Spleen (tissue), 11 donors: ENCODE data around the gene ACRBP. TPM values are rescaled to one million over a fixed set of nuclear protein-coding genes. Genes with fewer than 3 reads are reported as not detected.

ENCODE experiments used
- DNase-seq: peaks from one replicate; pipeline ENCODE4 v3.0.0-alpha.2; 2020
- H3K27ac ChIP-seq, 8 donors: fragments of 200-600 bp; sonication (generic) in 7 of 8; 1 replicate in 4 of 8; 2 replicates in 4 of 8; pipeline versions ENCODE4 v1.5.0 to v1.8.0; 2016 to 2021; ENCODE audit warnings: inconsistent platforms in 4 of 8, mild to moderate bottlenecking in 4 of 8, moderate library complexity in 1 of 8
- H3K27me3 ChIP-seq, 7 donors: fragments of 200-600 bp; sonication (generic) in 6 of 7; replicated peaks in 1 of 7; 1 replicate in 4 of 7; 2 replicates in 3 of 7; pipeline versions ENCODE4 v1.5.0 to v1.8.0; 2016 to 2021; ENCODE audit warnings: inconsistent platforms in 3 of 7, mild to moderate bottlenecking in 1 of 7
- H3K36me3 ChIP-seq, 6 donors: fragments of 200-600 bp; sonication (generic) in 5 of 6; 1 replicate in 4 of 6; 2 replicates in 2 of 6; pipeline versions ENCODE4 v1.5.0 to v1.8.0; 2016 to 2021; ENCODE audit warnings: inconsistent platforms in 2 of 6
- H3K4me1 ChIP-seq, 6 donors: fragments of 200-600 bp; sonication (generic) in 5 of 6; 1 replicate in 3 of 6; 2 replicates in 3 of 6; pipeline versions ENCODE4 v1.5.0 to v1.8.0; 2016 to 2021; ENCODE audit warnings: inconsistent platforms in 3 of 6
- H3K4me3 ChIP-seq, 8 donors: fragments of 200-600 bp; sonication (generic) in 7 of 8; 1 replicate in 4 of 8; 2 replicates in 4 of 8; pipeline versions ENCODE4 v1.5.0 to v1.8.0; 2016 to 2021; ENCODE audit warnings: inconsistent platforms in 4 of 8, mild to moderate bottlenecking in 4 of 8, moderate library complexity in 2 of 8
- H3K9me3 ChIP-seq, 8 donors: fragments of 200-600 bp; sonication (generic) in 7 of 8; 1 replicate in 4 of 8; 2 replicates in 4 of 8; pipeline versions ENCODE4 v1.5.0 to v1.8.0; 2016 to 2021; ENCODE audit warnings: inconsistent platforms in 4 of 8
- POLR2A ChIP-seq, 3 donors: fragments of 450-650 bp; IDR thresholded peaks; one replicate each; pipeline ENCODE4 v1.5.1; 2017; ENCODE audit warnings: antibody characterized with exemption in 3 of 3, mild to moderate bottlenecking in 1 of 3
- POLR2AphosphoS5 ChIP-seq, 3 donors: sonication (generic); formaldehyde crosslinking; IDR thresholded peaks; one replicate each; pipeline ENCODE4 v1.5.1; 2017; ENCODE audit warnings: antibody characterized with exemption in 3 of 3
- WGBS, 5 donors: extraction: QIAGEN DNeasy Blood & Tissue Kit in 3 of 5; methylation state at CpG; one replicate each; pipeline versions ENCODE4 v1.1.5 to v1.1.7; 2013 to 2018; 5-methylcytosine and 5-hydroxymethylcytosine counted together
- intact Hi-C: fragments of 100-400 bp; cut with DNase I; formaldehyde crosslinking; loops from one replicate; pipeline ENCODE4 v1.15.0; 2023; ENCODE audit warnings: low total_unique reads
- polyA plus RNA-seq, 3 donors: library from polyadenylated mRNA; stranded (reverse); fragments of 200-250 nt; gene quantifications; one replicate each; pipeline ENCODE4 v1.2.1, GENCODE V29; 2013
- total RNA-seq, 7 donors: library from RNA; depleted of rRNA in 3 of 7; stranded (reverse); fragments of >200 nt in 3 of 7; fragmentation: NEBNext Ultra II Directional in 4 of 7; extraction: Animal tissue kit (Norgen Biotek cat#: 25700) in 4 of 7; gene quantifications; one replicate each; pipeline versions ENCODE4 v1.1.0 to v1.2.1, GENCODE V29; 2016 to 2021
- TF ChIP-seq, protein P1 (sequence below), 11 experiments: fragments of 200-600 bp in 7 of 11; fragments of 450-650 bp in 4 of 11; sonication (generic) in 4 of 11; IDR thresholded peaks in 8 of 11; conservative IDR thresholded peaks in 3 of 11; 1 replicate in 7 of 11; 2 replicates in 4 of 11; pipeline versions ENCODE4 v1.4.0 to v1.8.0; 2016 to 2021; ENCODE audit warnings: antibody characterized with exemption in 11 of 11, inconsistent platforms in 4 of 11, mild to moderate bottlenecking in 1 of 11
- donor health status: healthy with polysubstance abuse.
- donor health status: DM: no; HTN: no; CAD: no; lungs with moderate emphysema.
- donor health status: DM: no; HTN: no; CAD: no.
- donor health status: Bipolar disorder and iron deficiency.
- donor health status: healthy.
- donor health status: DM: no; HTN: no; CAD: no.
- donor health status: DM: yes; HTN: yes; CAD: no.

ACRBP gene
- total and polyA plus RNA-seq, 10 donors: 7.2 to 41.7 (median 13.6) TPM

DNA sequence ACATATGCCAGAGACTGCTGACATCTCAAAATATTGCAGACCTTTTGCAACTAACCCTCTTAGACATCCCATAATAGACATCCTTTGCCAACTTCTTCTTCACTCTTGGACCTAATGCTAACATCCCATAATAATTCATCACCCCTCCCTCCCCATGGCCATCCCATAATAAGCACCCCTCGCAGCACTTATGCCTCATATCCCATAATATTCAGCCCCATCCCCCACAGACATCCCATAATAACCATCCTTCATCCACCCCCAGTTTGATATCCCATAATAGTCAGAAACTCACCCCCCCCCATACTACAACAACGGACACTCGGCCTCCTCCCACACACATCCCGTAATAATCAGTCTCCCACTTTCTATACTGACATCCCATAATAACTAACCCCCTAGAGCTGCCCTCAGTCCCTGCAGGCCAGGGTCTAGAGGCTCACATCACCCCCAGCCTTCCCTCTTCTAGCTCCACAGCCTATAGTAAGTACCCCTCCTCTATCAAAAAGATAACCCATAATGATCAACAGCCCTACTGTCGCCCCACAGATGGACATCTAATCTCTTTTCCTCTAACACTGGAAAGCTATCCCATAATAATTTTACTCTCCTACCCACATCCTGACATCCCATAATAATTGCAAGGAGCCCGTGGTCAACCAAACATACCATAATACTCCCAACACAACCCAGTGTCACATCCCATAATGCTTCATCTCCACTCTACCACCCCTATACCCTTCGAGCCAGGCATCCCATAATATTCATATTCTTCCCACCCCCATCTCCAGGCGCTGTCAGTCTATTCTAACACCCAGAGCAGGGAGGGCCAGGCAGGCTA lies 39.3 kb downstream of the ACRBP start:
- Histone ChIP-seq H3K4me1 (peaks cover 37 to 73% (median 51%) of the 10 kb centered on the region in 6 donors), H3K9me3 (no peaks in the 10 kb centered on the region), H3K27me3 (no peaks in the 10 kb centered on the region), H3K4me3 (peak overlapping the region in 1 of 8 donors; percentile 96), H3K27ac (peak overlapping the region; percentile 41 to 99 (median 88)), H3K36me3 (peaks cover 0 to 20% (median 0%) of the 10 kb centered on the region in 6 donors)
- DNase-seq: no peak
- 3 to 9% (median 4%) methylated on average over 8 of the region's 8 CpGs for WGBS, 5 donors
- TF ChIP-seq POLR2AphosphoS5 (IDR thresholded peaks at IDR 0.05) (peak in 1 of 3 donors; percentile 8), POLR2A (IDR thresholded peaks at IDR 0.05) (no peak)
- TF ChIP-seq, protein P1, sequence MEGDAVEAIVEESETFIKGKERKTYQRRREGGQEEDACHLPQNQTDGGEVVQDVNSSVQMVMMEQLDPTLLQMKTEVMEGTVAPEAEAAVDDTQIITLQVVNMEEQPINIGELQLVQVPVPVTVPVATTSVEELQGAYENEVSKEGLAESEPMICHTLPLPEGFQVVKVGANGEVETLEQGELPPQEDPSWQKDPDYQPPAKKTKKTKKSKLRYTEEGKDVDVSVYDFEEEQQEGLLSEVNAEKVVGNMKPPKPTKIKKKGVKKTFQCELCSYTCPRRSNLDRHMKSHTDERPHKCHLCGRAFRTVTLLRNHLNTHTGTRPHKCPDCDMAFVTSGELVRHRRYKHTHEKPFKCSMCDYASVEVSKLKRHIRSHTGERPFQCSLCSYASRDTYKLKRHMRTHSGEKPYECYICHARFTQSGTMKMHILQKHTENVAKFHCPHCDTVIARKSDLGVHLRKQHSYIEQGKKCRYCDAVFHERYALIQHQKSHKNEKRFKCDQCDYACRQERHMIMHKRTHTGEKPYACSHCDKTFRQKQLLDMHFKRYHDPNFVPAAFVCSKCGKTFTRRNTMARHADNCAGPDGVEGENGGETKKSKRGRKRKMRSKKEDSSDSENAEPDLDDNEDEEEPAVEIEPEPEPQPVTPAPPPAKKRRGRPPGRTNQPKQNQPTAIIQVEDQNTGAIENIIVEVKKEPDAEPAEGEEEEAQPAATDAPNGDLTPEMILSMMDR (IDR thresholded peaks at IDR 0.05 in 8 of 11, conservative IDR thresholded peaks at IDR 0.05 in 3 of 11): peak in 1 of 11 experiments; percentile 37
- intact Hi-C loops: no loop called here

DNA sequence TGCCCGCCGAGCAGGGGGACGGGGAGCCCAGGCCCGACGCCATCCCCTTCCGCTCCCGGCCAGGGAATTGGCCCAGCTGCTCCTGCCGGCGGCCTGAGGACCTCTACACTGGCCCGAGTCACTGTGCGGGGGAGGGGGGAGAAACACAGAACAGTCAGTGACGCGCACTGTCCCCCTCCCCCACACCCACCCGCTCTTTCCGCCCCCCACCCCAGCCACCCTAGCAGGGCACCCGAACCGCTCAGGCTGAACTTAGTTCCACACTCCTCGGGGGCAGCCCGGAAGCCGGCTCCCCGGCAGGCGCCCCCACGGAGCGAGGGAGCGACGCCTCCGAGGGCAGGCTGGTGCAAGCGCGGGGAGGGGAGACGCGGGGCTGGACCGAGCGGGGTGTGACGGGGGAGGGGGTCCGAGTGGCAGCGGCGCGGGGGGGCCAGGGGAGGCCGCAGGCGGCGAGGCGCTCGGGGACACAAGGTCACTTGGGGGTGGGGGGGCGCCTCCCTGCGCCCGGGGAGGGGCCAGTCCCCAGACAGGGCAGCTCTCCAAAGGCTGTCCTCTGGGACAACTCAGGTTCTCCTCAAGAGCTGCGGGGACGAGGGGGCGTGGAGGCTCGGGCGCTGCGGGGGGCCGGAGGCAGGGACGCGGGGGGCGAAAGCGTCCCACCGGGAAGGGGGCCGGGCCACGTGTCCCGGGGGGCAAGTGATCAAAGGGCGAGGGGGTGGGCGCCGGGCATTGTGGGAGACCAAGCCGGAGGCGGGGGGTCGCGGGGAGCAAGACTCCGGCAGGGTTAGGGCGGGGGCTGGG lies 40.7 kb downstream of the ACRBP start:
- peaks cover 31 to 73% (median 48%) of the 10 kb centered on the region in 6 donors for H3K4me1 ChIP-seq
- intact Hi-C loops: no loop called here
- H3K27me3 ChIP-seq: no peaks in the 10 kb centered on the region
- H3K27ac ChIP-seq: peak overlapping the region; percentile 91 to 99 (median 97)
- 1 to 4% (median 1%) methylated on average over 10 to 70 of the region's 70 CpGs for WGBS, 5 donors
- H3K4me3 ChIP-seq: peak overlapping the region; percentile 70 to 97 (median 86)
- peaks cover 0 to 34% (median 11%) of the 10 kb centered on the region in 6 donors for H3K36me3 ChIP-seq
- DNase-seq: peak; percentile 94
- H3K9me3 ChIP-seq: no peaks in the 10 kb centered on the region
- no peak for TF ChIP-seq POLR2A (IDR thresholded peaks at IDR 0.05)
- TF ChIP-seq, protein P1 (IDR thresholded peaks at IDR 0.05 in 8 of 11, conservative IDR thresholded peaks at IDR 0.05 in 3 of 11): peak in 1 of 11 experiments; percentile 21
- TF ChIP-seq POLR2AphosphoS5 (IDR thresholded peaks at IDR 0.05): peak; percentile 72 to 86 (median 85)

DNA sequence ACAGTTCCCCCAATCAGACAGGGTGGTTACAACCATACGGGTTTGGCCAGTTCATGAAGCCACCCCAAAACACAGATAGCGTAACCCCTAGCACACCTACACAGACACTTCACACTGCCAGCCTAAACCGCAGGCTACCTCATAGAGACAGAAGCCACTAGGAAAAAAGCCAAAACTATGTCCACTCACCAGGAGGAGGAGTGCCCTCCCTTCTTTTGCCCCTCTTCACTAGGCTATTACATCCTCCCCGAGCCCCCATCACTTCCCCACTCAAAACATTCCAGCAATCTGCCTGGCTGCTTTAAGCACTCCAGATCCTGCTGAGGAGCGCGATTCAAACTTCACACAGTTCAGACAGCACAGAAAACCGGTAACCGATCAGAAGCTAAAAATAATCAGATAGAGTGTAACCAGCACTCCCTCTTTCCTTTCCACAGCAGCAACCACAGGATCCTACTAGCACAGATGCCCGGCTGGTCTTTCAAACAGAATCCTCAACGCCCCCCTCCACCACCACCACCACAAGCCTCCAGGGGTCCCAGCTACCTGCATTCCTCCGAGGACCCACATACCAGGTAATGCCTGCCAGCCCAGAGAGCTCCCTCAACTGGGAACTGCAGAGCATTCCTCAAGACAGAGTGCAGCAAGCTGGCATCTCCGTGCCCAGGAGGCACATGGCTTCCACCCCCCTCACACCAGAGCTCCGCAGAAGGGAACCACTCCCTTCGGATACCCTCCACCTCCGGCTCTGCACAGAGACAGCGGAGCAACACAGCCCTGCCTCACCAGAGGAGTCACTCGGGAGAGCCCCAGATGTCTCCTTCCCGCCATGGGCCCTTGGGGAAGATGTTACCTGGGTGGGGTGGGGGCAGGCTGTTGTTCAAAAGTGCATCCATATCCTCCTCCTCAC lies 41.6 kb downstream of the ACRBP start:
- intact Hi-C loops: no loop called here
- TF ChIP-seq POLR2A (IDR thresholded peaks at IDR 0.05) (no peak), POLR2AphosphoS5 (IDR thresholded peaks at IDR 0.05) (no peak)
- TF ChIP-seq, protein P1 (IDR thresholded peaks at IDR 0.05 in 8 of 11, conservative IDR thresholded peaks at IDR 0.05 in 3 of 11): no peak
- peak overlapping the region; percentile 91 to 99 (median 97) for H3K27ac ChIP-seq
- no peaks in the 10 kb centered on the region for H3K9me3 ChIP-seq
- peak overlapping the region; percentile 70 to 97 (median 86) for H3K4me3 ChIP-seq
- peaks cover 29 to 73% (median 44%) of the 10 kb centered on the region in 6 donors for H3K4me1 ChIP-seq
- no peaks in the 10 kb centered on the region for H3K27me3 ChIP-seq
- 3 to 5% (median 3%) methylated on average over 17 to 18 of the region's 18 CpGs for WGBS, 5 donors
- DNase-seq: no peak
- peaks cover 4 to 43% (median 20%) of the 10 kb centered on the region in 6 donors for H3K36me3 ChIP-seq
